Loucy (cell line): Measurements from ENCODE around the gene SAPCD2.

Experiments
- H2AFZ ChIP-seq: fragments of 200-600 bp; sonication (generic); 2 replicates; pipeline ENCODE4 v1.6.0; 2016; ENCODE audit warnings: antibody characterized with exemption, mild to moderate bottlenecking, low read length, moderate library complexity
- H3F3A ChIP-seq: fragments of 200-600 bp; 2 replicates; pipeline ENCODE4 v1.6.0; 2016; ENCODE audit warnings: antibody characterized with exemption, low read depth, mild to moderate bottlenecking
- H3K27me3 ChIP-seq: fragments of 200-600 bp; sonication (generic); 2 replicates; pipeline ENCODE4 v1.6.1; 2014; ENCODE audit warnings: low read length, mild to moderate bottlenecking; ENCODE audit not compliant: insufficient read depth, poor library complexity, severe bottlenecking
- H3K36me3 ChIP-seq: fragments of 200-600 bp; sonication (generic); 2 replicates; pipeline ENCODE4 v1.6.1; 2016; ENCODE audit warnings: low read length; ENCODE audit not compliant: insufficient read depth
- H3K4me1 ChIP-seq: fragments of 200-600 bp; sonication (generic); 2 replicates; pipeline ENCODE4 v1.5.1; 2014; ENCODE audit warnings: low read length, mild to moderate bottlenecking; ENCODE audit not compliant: insufficient read depth, poor library complexity, severe bottlenecking
- H3K4me2 ChIP-seq: fragments of 200-600 bp; sonication (generic); 2 replicates; pipeline ENCODE4 v1.6.0; 2014; ENCODE audit warnings: antibody characterized with exemption, low read length, low read depth, mild to moderate bottlenecking; ENCODE audit not compliant: poor library complexity, severe bottlenecking
- H3K4me3 ChIP-seq: fragments of 200-600 bp; sonication (generic); 2 replicates; pipeline ENCODE4 v1.5.1; 2014; ENCODE audit warnings: low read length, mild to moderate bottlenecking, mixed read lengths; ENCODE audit not compliant: poor library complexity, severe bottlenecking
- H3K79me2 ChIP-seq: fragments of 200-600 bp; sonication (generic); 2 replicates; pipeline ENCODE4 v1.6.1; 2014; ENCODE audit warnings: low read length; ENCODE audit not compliant: insufficient read depth
- H3K9ac ChIP-seq: fragments of 200-600 bp; sonication (generic); 2 replicates; pipeline ENCODE4 v1.6.0; 2014; ENCODE audit warnings: mild to moderate bottlenecking, low read depth, low read length, moderate library complexity; ENCODE audit not compliant: poor library complexity, severe bottlenecking
- H3K9me2 ChIP-seq: fragments of 200-600 bp; sonication (generic); replicated peaks from 2 replicates; pipeline ENCODE4 v1.6.1; 2016; ENCODE audit warnings: low read depth, low read length, mixed read lengths
- H3K9me3 ChIP-seq: fragments of 200-600 bp; sonication (generic); 2 replicates; pipeline ENCODE4 v1.6.1; 2014; ENCODE audit warnings: mild to moderate bottlenecking, antibody characterized with exemption, low read length, low read depth; ENCODE audit not compliant: insufficient read depth
- H4K20me1 ChIP-seq: fragments of 200-600 bp; sonication (generic); 2 replicates; pipeline ENCODE4 v1.6.0; 2014; ENCODE audit warnings: antibody characterized with exemption, low read length, mild to moderate bottlenecking; ENCODE audit not compliant: insufficient read depth, poor library complexity, severe bottlenecking
- CTCF ChIP-seq: fragments of 200-600 bp; sonication (generic); conservative IDR thresholded peaks from 2 replicates; pipeline ENCODE4 v1.5.1; 2014; ENCODE audit warnings: mild to moderate bottlenecking, antibody characterized with exemption, low read length
- EZH2phosphoT487 ChIP-seq: fragments of 200-600 bp; IDR thresholded peaks from 2 replicates; pipeline ENCODE4 v1.6.1; 2018; ENCODE audit warnings: antibody characterized with exemption, mild to moderate bottlenecking, moderate library complexity, borderline replicate concordance

Gene SAPCD2

GRCh38 chr9:137046088-137046787 lies 24.1 kb downstream of the SAPCD2 start, which contains the start of gene NPDC1:
Gene NPDC1 (minus strand): TSS chr9:137046177. CDS start chr9:137045989, 188 bp downstream.
- Histone ChIP-seq H3K9me3 (no peaks in the 10 kb centered on the region), H3K4me2 (peak within 1 kb of the TSS; percentile 89), H3K9ac (peak within 1 kb of the TSS; percentile 70), H3K27me3 (no peaks in the 10 kb centered on the region), H3K36me3 (no peaks in the 10 kb centered on the region), H2AFZ (peak within 1 kb of the TSS; percentile 85), H3K9me2 (no peaks in the 10 kb centered on the region), H3K4me1 (peaks cover 24% of the 10 kb centered on the region), H4K20me1 (peaks cover 23% of the 10 kb centered on the region), H3F3A (no peaks in the 10 kb centered on the region), H3K79me2 (peaks cover 21% of the 10 kb centered on the region; the same call in 1 of the 2 replicates), H3K4me3 (peak within 1 kb of the TSS; percentile 82)
- TF ChIP-seq CTCF (peak; percentile 83), EZH2phosphoT487 (no peak)

GRCh38 chr9:137045294-137046087 lies 24.9 kb downstream of the SAPCD2 start:
- peak overlapping the region; percentile 82 for H3K4me3 ChIP-seq
- TF ChIP-seq EZH2phosphoT487 (no peak), CTCF (no peak)
- H3K9me3 ChIP-seq, result no peaks in the 10 kb centered on the region
- H3K9me2 ChIP-seq, result no peaks in the 10 kb centered on the region
- peaks cover 24% of the 10 kb centered on the region for H3K4me1 ChIP-seq
- no peaks in the 10 kb centered on the region for H3K27me3 ChIP-seq
- H3F3A ChIP-seq, result no peaks in the 10 kb centered on the region
- peaks cover 23% of the 10 kb centered on the region for H4K20me1 ChIP-seq
- H3K79me2 ChIP-seq, result peaks cover 21% of the 10 kb centered on the region; the same call in 1 of the 2 replicates
- H3K36me3 ChIP-seq, result no peaks in the 10 kb centered on the region
- peak overlapping the region; percentile 70 for H3K9ac ChIP-seq
- H3K4me2 ChIP-seq, result peak overlapping the region; percentile 89
- H2AFZ ChIP-seq, result peak overlapping the region; percentile 85; the same call in 1 of the 2 replicates

GRCh38 chr9:137044502-137045177 lies 25.7 kb downstream of the SAPCD2 start:
- Histone ChIP-seq H3K4me1 (peaks cover 24% of the 10 kb centered on the region), H4K20me1 (peaks cover 23% of the 10 kb centered on the region), H3K36me3 (no peaks in the 10 kb centered on the region), H3K4me2 (peak overlapping the region; percentile 86), H3K9ac (peak overlapping the region; percentile 70), H3K9me3 (no peaks in the 10 kb centered on the region), H3K4me3 (peak overlapping the region; percentile 82), H3K27me3 (no peaks in the 10 kb centered on the region), H3K79me2 (peaks cover 21% of the 10 kb centered on the region; the same call in 1 of the 2 replicates), H3K9me2 (no peaks in the 10 kb centered on the region), H3F3A (no peaks in the 10 kb centered on the region), H2AFZ (no peak overlapping the region)
- TF ChIP-seq EZH2phosphoT487 (no peak), CTCF (no peak)
